Osteocyte (in vitro differentiated cells): ENCODE data around the gene MAGEB4. TPM values are rescaled to one million over a fixed set of nuclear protein-coding genes. Genes with fewer than 3 reads are reported as not detected.

Experiments used
- DNase-seq: peaks from one replicate; pipeline ENCODE4 v3.0.0; 2021; ENCODE audit warnings: mixed read lengths; ENCODE audit not compliant: unreplicated experiment; ENCODE audit errors: extremely low spot score
- H3K27ac Mint-ChIP-seq: one replicate; pipeline ENCODE4 v1.8.0; 2021; ENCODE audit warnings: mild to moderate bottlenecking, mixed read lengths; ENCODE audit not compliant: unreplicated experiment
- H3K27me3 Mint-ChIP-seq: one replicate; pipeline ENCODE4 v1.8.0; 2021; ENCODE audit warnings: mixed read lengths; ENCODE audit not compliant: unreplicated experiment
- H3K36me3 Mint-ChIP-seq: one replicate; pipeline ENCODE4 v1.8.0; 2021; ENCODE audit warnings: mixed read lengths; ENCODE audit not compliant: unreplicated experiment
- H3K4me1 Mint-ChIP-seq: one replicate; pipeline ENCODE4 v1.8.0; 2021; ENCODE audit warnings: mixed read lengths; ENCODE audit not compliant: unreplicated experiment
- H3K4me3 Mint-ChIP-seq: one replicate; pipeline ENCODE4 v1.8.0; 2021; ENCODE audit warnings: mild to moderate bottlenecking, moderate library complexity, mixed read lengths; ENCODE audit not compliant: unreplicated experiment
- H3K9me3 Mint-ChIP-seq: one replicate; pipeline ENCODE4 v1.8.0; 2021; ENCODE audit warnings: mixed read lengths; ENCODE audit not compliant: unreplicated experiment
- total RNA-seq: library from RNA; stranded (reverse); gene quantifications from 2 replicates; pipeline ENCODE4 v1.2.1, GENCODE V29; 2021
- TF ChIP-seq, protein P1 (sequence below): fragments of 200-600 bp; sonication (generic); IDR thresholded peaks from 2 replicates; pipeline ENCODE4 v1.5.0; 2021; ENCODE audit warnings: antibody characterized with exemption, mild to moderate bottlenecking, moderate library complexity

The MAGEB4 gene
- total RNA-seq, 1 donor from 2014 or later = not detected

DNA sequence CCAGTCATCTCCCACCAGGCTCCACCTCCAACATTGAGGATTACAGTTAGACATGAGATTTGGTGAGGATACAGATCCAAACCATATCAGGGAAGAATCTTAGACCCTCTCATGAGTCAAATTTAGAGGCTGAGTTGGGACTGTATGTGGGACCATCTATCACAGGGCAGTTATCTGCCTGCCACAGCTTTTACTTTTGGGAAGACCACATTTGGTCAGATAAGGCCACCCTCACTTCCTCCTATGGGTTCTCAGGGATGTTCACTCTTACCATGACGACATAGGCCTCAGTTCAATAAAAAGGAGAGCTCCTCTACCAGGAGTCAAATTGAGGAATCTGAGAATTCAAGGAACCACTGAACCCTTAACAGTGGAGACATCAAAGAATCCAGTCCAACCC lies 24.3 kb upstream of the MAGEB4 start:
- DNase-seq = no peak
- Mint-ChIP-seq H3K4me1 (no peaks in the 10 kb centered on the region), H3K36me3 (no peaks in the 10 kb centered on the region), H3K4me3 (no peak overlapping the region), H3K9me3 (no peaks in the 10 kb centered on the region), H3K27me3 (no peaks in the 10 kb centered on the region), H3K27ac (no peak overlapping the region)
- TF ChIP-seq, protein P1, sequence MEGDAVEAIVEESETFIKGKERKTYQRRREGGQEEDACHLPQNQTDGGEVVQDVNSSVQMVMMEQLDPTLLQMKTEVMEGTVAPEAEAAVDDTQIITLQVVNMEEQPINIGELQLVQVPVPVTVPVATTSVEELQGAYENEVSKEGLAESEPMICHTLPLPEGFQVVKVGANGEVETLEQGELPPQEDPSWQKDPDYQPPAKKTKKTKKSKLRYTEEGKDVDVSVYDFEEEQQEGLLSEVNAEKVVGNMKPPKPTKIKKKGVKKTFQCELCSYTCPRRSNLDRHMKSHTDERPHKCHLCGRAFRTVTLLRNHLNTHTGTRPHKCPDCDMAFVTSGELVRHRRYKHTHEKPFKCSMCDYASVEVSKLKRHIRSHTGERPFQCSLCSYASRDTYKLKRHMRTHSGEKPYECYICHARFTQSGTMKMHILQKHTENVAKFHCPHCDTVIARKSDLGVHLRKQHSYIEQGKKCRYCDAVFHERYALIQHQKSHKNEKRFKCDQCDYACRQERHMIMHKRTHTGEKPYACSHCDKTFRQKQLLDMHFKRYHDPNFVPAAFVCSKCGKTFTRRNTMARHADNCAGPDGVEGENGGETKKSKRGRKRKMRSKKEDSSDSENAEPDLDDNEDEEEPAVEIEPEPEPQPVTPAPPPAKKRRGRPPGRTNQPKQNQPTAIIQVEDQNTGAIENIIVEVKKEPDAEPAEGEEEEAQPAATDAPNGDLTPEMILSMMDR = no peak

DNA sequence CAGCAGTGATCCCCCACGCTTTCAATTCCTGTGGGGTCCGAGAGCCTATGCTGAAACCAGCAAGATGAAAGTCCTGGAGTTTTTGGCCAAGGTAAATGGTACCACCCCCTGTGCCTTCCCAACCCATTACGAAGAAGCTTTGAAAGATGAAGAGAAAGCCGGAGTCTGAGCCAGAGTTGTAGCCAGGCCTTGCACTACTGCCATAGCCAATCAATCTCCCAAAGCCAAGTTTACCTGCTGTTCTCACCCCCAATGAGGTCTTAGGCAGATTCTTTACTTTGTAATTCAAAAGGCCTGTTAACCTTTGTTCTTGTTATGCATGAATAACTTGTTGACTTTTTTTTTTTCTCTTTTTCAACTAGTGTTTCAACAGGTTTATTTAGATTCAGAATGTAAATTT lies 22.4 kb upstream of the MAGEB4 start:
- Mint-ChIP-seq H3K27me3 (no peaks in the 10 kb centered on the region), H3K4me1 (no peaks in the 10 kb centered on the region), H3K36me3 (no peaks in the 10 kb centered on the region), H3K9me3 (no peaks in the 10 kb centered on the region), H3K4me3 (no peak overlapping the region), H3K27ac (no peak overlapping the region)
- TF ChIP-seq, protein P1 = no peak
- DNase-seq = no peak

DNA sequence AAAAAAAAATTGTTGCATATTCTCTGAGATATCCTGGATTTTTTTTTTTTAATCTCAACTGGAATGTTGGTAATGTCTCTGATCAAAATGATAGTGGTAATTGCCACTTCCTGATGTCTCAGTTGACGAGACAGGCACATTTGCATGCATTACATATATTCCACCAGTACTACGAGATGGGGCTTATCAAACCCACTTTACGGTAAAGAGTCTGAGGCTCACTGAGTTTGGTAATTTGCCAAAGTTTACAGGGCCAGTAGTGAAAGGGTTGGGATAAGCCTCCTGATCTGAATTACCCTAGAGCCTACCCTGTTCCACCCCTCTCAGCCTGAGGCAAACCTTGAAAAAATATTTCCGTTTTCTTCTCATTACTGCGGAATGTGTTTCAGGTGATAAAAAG lies 21.1 kb upstream of the MAGEB4 start:
- Mint-ChIP-seq H3K4me3 (no peak overlapping the region), H3K4me1 (no peaks in the 10 kb centered on the region), H3K27me3 (no peaks in the 10 kb centered on the region), H3K9me3 (no peaks in the 10 kb centered on the region), H3K27ac (no peak overlapping the region), H3K36me3 (no peaks in the 10 kb centered on the region)
- TF ChIP-seq, protein P1 = no peak
- no peak for DNase-seq

DNA sequence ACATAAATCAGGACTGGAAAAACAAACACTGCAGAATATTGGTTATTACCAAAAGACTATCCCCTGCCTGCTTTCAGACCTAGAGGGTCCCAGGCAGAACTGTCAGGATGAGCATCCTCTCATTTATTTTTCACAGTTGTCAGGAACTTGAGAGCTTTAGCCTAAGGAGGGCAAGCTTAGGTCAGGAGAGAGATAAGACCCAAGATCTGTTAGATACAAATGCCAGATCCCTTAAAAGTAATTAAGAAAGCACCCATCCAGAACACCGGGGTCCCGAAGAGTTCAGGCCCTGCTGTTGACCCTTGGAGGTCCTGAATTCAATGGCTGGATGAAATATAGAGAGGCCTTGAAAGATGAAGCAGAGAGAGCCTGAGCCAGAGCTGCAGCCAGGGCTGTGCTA lies 17.3 kb upstream of the MAGEB4 start:
- Mint-ChIP-seq H3K4me3 (no peak overlapping the region), H3K27me3 (no peaks in the 10 kb centered on the region), H3K4me1 (no peaks in the 10 kb centered on the region), H3K9me3 (no peaks in the 10 kb centered on the region), H3K27ac (no peak overlapping the region), H3K36me3 (no peaks in the 10 kb centered on the region)
- TF ChIP-seq, protein P1 = no peak
- no peak for DNase-seq

DNA sequence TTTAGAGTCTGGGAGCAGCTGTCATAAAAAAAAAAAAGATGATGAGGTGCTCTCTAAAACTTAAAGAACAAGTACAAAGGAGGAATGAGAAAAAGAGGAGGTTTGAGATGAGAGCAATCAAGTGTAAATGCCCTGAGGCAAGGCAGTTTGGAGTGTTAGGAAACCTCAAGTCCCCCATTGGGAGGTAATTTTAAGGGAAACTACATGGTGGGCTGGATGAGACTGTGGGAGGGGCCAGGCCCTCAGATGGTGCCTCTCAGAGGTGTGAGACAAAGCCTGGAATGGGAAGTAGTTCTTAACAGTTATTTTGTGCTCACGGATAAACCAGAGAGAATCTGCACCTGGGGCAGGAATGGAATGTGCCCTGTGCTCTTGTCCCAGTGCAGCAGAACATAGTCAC lies 13.3 kb upstream of the MAGEB4 start:
- Mint-ChIP-seq H3K27ac (no peak overlapping the region), H3K27me3 (no peaks in the 10 kb centered on the region)

More for the DNA sequence above, 13.3 kb upstream of the MAGEB4 start:
- DNase-seq = no peak
- H3K4me3 Mint-ChIP-seq = no peak overlapping the region
- no peaks in the 10 kb centered on the region for H3K4me1 Mint-ChIP-seq
- H3K9me3 Mint-ChIP-seq = no peaks in the 10 kb centered on the region
- TF ChIP-seq, protein P1 = no peak
- H3K36me3 Mint-ChIP-seq = no peaks in the 10 kb centered on the region
